ENCODE data around the gene KCNJ4. TPM values are rescaled to one million over a fixed set of nuclear protein-coding genes. Genes with fewer than 3 reads are reported as not detected.

The KCNJ4 gene
- total RNA-seq, 1 experiment from 2014 or later: 0.18 TPM

GRCh38 chr22:38451864-38452263 is 3.1 kb downstream of the KCNJ4 start:
- ATAC-seq (no peak), DNase-seq (ENCODE audit: low read depth, low spot score) (no peak)
- ChIA-PET CTCF (interaction anchor here (0.6 kb wide), 1 partner anchor 16 kb away, joined by 3 read pairs; no protein-coding TSS in a partner anchor), POLR2A (interaction anchor here (0.6 kb wide), 1 partner anchor 577 kb away, joined by 4 read pairs; no protein-coding TSS in a partner anchor)
- intact Hi-C loops (cut with micrococcal nuclease; ENCODE audit: unreplicated experiment): no loop called here
- Histone ChIP-seq H3K27ac (ENCODE audit: low read length) (no peak overlapping the region), H3K4me1 (ENCODE audit: control insufficient read depth, insufficient read depth, low read length) (no peaks in the 10 kb centered on the region), H3K36me3 (ENCODE audit: control insufficient read depth, insufficient read depth, low read length) (no peaks in the 10 kb centered on the region), H3K4me3 (ENCODE audit: low read depth in 2 of 2, low read length in 2 of 2) (no peak overlapping the region), H3K27me3 (ENCODE audit: control insufficient read depth, insufficient read depth, low read length) (no peaks in the 10 kb centered on the region), H3K9me3 (ENCODE audit: control insufficient read depth, insufficient read depth, low read depth, low read length) (no peaks in the 10 kb centered on the region)
- in situ Hi-C loops (cut with HindIII; ENCODE audit: low pct_unique_long_range_greater_than_20kb, low sequenced_read_pairs): no loop called here
- BruUV-seq (replicated peaks): no TSS peak
- no peak for TF ChIP-seq CTCF (IDR thresholded peaks at IDR 0.05)
- TF ChIP-seq POLR2AphosphoS5 (IDR thresholded peaks at IDR 0.05; ENCODE audit: low read depth, low read length): no peak
- no peak for TF ChIP-seq REST (IDR thresholded peaks at IDR 0.05; ENCODE audit: insufficient read depth in 1 of 2, low read depth in 2 of 2, low read length in 1 of 2)
- TF ChIP-seq SIN3A (IDR thresholded peaks at IDR 0.05; ENCODE audit: borderline replicate concordance, insufficient read depth, low read depth, low read length): no peak
- TF ChIP-seq TCF7L2 (IDR thresholded peaks at IDR 0.05; ENCODE audit: low read depth, low read length): no peak

GRCh38 chr22:38451404-38451803 is 3.6 kb downstream of the KCNJ4 start:
- no peak for ATAC-seq
- intact Hi-C loops (cut with micrococcal nuclease; ENCODE audit: unreplicated experiment) (no loop called here), in situ Hi-C loops (cut with HindIII; ENCODE audit: low pct_unique_long_range_greater_than_20kb, low sequenced_read_pairs) (no loop called here)
- H3K4me1 ChIP-seq (ENCODE audit: control insufficient read depth, insufficient read depth, low read length): no peaks in the 10 kb centered on the region
- DNase-seq (ENCODE audit: low read depth, low spot score): no peak
- no peaks in the 10 kb centered on the region for H3K9me3 ChIP-seq (ENCODE audit: control insufficient read depth, insufficient read depth, low read depth, low read length)
- POLR2A ChIA-PET: interaction anchor here (0.6 kb wide), 2 partner anchors 13 to 576 kb away, joined by 3 to 4 read pairs; no protein-coding TSS in a partner anchor
- H3K4me3 ChIP-seq (ENCODE audit: low read depth in 2 of 2, low read length in 2 of 2): no peak overlapping the region
- TF ChIP-seq SIN3A (IDR thresholded peaks at IDR 0.05; ENCODE audit: borderline replicate concordance, insufficient read depth, low read depth, low read length) (no peak), TCF7L2 (IDR thresholded peaks at IDR 0.05; ENCODE audit: low read depth, low read length) (no peak), CTCF (IDR thresholded peaks at IDR 0.05) (no peak), REST (IDR thresholded peaks at IDR 0.05; ENCODE audit: insufficient read depth in 1 of 2, low read depth in 2 of 2, low read length in 1 of 2) (no peak), POLR2AphosphoS5 (IDR thresholded peaks at IDR 0.05; ENCODE audit: low read depth, low read length) (no peak)
- H3K36me3 ChIP-seq (ENCODE audit: control insufficient read depth, insufficient read depth, low read length): no peaks in the 10 kb centered on the region
- H3K27ac ChIP-seq (ENCODE audit: low read length): no peak overlapping the region
- BruUV-seq (replicated peaks): no TSS peak
- H3K27me3 ChIP-seq (ENCODE audit: control insufficient read depth, insufficient read depth, low read length): no peaks in the 10 kb centered on the region
- CTCF ChIA-PET: interaction anchor here (0.6 kb wide), 1 partner anchor 16 kb away, joined by 3 read pairs; no protein-coding TSS in a partner anchor

Measured in Panc1 (cell line).